ENCODE measurements around the gene TBC1D8.

The TBC1D8 gene

GRCh38 chr2:101107241-101107640 is 43.9 kb downstream of the TBC1D8 start:
- TF ChIP-seq, protein P1, sequence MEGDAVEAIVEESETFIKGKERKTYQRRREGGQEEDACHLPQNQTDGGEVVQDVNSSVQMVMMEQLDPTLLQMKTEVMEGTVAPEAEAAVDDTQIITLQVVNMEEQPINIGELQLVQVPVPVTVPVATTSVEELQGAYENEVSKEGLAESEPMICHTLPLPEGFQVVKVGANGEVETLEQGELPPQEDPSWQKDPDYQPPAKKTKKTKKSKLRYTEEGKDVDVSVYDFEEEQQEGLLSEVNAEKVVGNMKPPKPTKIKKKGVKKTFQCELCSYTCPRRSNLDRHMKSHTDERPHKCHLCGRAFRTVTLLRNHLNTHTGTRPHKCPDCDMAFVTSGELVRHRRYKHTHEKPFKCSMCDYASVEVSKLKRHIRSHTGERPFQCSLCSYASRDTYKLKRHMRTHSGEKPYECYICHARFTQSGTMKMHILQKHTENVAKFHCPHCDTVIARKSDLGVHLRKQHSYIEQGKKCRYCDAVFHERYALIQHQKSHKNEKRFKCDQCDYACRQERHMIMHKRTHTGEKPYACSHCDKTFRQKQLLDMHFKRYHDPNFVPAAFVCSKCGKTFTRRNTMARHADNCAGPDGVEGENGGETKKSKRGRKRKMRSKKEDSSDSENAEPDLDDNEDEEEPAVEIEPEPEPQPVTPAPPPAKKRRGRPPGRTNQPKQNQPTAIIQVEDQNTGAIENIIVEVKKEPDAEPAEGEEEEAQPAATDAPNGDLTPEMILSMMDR (IDR thresholded peaks at IDR 0.05; ENCODE audit: low read depth, low read length, missing control alignments), result no peak
- no peak overlapping the region for H3K4me3 ChIP-seq (ENCODE audit: low read depth, low read length)
- DNase-seq (ENCODE audit: low read depth), result no peak

GRCh38 chr2:101106453-101107181 is 44.6 kb downstream of the TBC1D8 start:
- DNase-seq (ENCODE audit: low read depth), result no peak
- TF ChIP-seq, protein P1 (IDR thresholded peaks at IDR 0.05; ENCODE audit: low read depth, low read length, missing control alignments), result no peak
- no peak overlapping the region for H3K4me3 ChIP-seq (ENCODE audit: low read depth, low read length)

- no peak for DNase-seq (ENCODE audit: low read depth)
- no peak overlapping the region for H3K4me3 ChIP-seq (ENCODE audit: low read depth, low read length)
- TF ChIP-seq, protein P1 (IDR thresholded peaks at IDR 0.05; ENCODE audit: low read depth, low read length, missing control alignments), result no peak
These were observed 45.5 kb downstream of the TBC1D8 start for GRCh38 chr2:101105654-101106053.

DNA sequence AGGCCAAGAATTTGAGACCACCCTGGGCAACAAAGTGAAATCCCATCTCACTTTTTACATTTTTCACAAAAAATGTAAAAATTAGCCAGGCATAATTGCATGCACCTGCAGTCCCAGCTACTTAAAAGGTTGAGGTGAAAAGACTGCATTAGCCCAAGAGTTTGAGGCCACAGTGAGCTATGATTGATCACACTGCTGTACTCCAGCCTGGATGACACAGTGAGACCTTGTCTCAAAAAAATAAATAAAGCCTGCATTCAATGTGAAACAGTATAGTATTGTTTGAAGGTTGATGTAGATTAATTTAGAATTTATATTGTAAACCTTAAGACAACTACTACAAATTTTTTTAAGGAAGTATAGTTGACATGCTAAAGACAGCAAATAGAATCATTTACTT is 53.5 kb downstream of the TBC1D8 start:
- no peak overlapping the region for H3K4me3 ChIP-seq (ENCODE audit: low read depth, low read length)
- TF ChIP-seq, protein P1 (IDR thresholded peaks at IDR 0.05; ENCODE audit: low read depth, low read length, missing control alignments), result no peak
- no peak for DNase-seq (ENCODE audit: low read depth)

DNA sequence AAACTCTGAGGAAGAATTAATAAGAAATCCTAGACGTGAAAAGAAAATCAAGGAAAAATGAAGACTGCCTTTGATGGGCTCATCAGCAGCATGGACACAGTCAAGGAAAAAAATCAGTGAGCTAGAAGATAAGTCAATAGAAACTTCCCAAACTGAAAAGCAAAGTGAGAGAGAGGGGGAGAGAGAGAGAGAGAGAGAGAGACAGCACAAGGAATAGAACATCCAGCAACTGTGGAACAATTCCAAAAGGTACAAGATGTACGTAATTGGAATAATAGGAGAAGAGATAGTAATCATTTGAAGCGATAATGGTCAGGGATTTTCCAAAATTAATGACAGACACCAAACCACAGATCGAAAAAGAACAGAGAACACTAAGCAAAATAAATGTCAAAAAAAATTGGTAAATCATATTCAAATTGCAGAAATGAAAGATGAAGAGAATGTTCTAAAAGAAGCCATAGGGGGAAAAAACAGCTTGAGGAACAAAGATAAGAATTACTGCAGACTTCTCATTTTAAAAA is 54.5 kb downstream of the TBC1D8 start:
- TF ChIP-seq, protein P1 (IDR thresholded peaks at IDR 0.05; ENCODE audit: low read depth, low read length, missing control alignments), result no peak
- H3K4me3 ChIP-seq (ENCODE audit: low read depth, low read length), result no peak overlapping the region
- DNase-seq (ENCODE audit: low read depth), result no peak

GRCh38 chr2:101094351-101094750 is 56.8 kb downstream of the TBC1D8 start:
- no peak overlapping the region for H3K4me3 ChIP-seq (ENCODE audit: low read depth, low read length)
- DNase-seq (ENCODE audit: low read depth), result no peak
- TF ChIP-seq, protein P1 (IDR thresholded peaks at IDR 0.05; ENCODE audit: low read depth, low read length, missing control alignments), result no peak
